ENCODE measurements around the gene MNDA.

DNA sequence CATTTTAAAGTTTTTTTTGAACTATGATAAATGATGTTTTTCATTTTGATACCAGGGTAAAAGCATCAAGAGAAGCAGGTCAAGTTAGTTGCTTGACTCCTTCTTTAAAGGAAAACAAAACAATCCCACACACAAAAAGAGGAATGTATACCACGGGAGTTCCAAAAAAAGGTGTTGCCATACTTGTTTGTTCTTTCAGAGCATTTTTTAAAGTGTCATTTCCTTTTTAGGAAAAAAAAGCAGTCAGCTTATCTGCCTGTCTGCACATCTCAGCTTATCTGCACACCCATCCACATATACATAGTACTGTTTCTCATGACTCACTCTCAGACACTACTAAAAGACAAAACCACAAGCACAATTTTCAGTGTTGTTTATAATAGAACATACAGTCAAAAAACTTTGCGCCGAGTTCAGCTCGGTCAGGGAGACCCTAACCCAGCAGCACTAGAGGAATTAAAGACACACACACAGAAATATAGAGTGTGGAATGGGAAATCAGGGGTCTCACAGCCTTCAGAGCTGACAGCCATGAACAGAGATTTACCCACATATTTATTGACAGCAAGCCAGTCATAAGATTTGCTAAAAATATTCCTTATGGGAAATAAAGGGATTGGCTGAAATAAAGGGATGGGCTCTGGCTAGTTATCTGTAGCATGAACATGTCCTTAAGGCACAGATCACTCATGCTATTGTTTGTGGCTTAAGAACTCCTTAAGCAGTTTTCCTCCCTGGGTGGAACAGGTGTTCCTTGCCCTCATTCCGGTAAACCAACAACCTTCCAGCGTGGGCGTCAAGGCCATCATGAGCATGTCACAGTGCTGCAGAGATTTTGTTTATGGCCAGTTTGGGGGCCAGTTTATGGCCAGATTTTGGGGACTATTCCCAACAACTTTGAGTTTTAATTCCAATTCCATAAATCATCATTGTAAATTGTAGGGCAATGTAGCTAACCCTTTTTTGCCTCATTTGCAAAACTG is 11.4 kb upstream of the MNDA start:
- TF ChIP-seq, protein P1, sequence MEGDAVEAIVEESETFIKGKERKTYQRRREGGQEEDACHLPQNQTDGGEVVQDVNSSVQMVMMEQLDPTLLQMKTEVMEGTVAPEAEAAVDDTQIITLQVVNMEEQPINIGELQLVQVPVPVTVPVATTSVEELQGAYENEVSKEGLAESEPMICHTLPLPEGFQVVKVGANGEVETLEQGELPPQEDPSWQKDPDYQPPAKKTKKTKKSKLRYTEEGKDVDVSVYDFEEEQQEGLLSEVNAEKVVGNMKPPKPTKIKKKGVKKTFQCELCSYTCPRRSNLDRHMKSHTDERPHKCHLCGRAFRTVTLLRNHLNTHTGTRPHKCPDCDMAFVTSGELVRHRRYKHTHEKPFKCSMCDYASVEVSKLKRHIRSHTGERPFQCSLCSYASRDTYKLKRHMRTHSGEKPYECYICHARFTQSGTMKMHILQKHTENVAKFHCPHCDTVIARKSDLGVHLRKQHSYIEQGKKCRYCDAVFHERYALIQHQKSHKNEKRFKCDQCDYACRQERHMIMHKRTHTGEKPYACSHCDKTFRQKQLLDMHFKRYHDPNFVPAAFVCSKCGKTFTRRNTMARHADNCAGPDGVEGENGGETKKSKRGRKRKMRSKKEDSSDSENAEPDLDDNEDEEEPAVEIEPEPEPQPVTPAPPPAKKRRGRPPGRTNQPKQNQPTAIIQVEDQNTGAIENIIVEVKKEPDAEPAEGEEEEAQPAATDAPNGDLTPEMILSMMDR (IDR thresholded peaks at IDR 0.05): no peak
- TF ChIP-seq POLR2AphosphoS5 (IDR thresholded peaks at IDR 0.05): no peak

Measured in suprapubic skin (tissue), 3 donors.